ENCODE measurements around the gene BTRC. TPM values are rescaled to one million over a fixed set of nuclear protein-coding genes. Genes with fewer than 3 reads are reported as not detected.

The BTRC gene
- polyA plus RNA-seq, 2 of the 4 experiments (the other 2 are of a cell fraction), result 8.0 to 23.1 TPM

DNA sequence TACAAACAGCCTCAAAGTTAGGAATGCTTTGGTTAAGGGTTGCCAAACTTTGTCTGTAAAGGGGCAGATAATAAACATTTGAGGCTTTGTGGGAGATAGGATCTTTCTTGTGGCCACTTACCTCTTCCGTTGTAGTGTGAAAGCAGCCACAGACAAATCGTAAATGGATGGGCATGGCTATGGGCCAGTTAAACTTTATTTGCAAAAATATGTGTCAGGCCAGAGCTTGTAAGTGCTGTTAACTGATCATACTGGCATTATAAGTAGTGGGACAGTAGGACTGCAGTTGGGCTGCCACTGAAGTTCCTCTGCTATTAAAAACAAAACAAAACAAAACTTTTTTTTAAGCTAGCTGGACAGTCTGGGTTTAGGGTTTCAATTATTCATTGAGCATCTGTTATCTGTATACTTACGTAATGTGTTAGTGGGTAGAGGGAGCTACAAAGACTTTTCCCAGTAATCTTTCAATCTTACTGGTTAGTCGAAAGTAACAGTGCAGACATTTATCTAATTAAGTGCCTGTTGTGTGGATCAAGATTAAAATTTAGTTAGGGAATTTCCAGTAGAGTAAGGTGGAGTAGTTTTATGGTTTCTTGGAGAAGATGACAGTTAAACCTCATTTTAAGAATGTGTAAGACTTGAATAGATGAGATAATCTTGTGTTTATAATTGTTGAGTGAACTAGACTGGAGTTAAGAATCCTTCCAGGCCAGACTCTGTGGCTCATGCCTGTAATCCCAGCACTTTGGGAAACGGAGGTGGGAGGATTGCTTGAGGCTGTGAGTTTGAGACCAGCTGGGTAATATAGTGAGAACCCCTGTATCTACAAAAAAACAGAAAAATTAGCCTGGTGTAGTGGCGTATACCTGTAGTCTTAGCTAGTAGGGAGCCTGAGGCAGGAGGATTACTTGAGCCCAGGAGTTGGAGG is 100.1 kb downstream of the BTRC start:
- H3K4me2 ChIP-seq, result no peak overlapping the region
- H3K9me3 ChIP-seq, result no peaks in the 10 kb centered on the region
- POLR2A ChIA-PET, result no interaction called here
- TF ChIP-seq FOSB (CRISPR knock-in tag; IDR thresholded peaks at IDR 0.05) (no peak), HEYL (CRISPR knock-in tag; IDR thresholded peaks at IDR 0.05) (no peak), TFCP2L1 (CRISPR knock-in tag; IDR thresholded peaks at IDR 0.05) (no peak), ZSCAN20 (CRISPR knock-in tag; IDR thresholded peaks at IDR 0.05) (no peak), ZFP36 (IDR thresholded peaks at IDR 0.05; ENCODE audit: borderline replicate concordance, partially characterized antibody) (no peak), FOSL2 (IDR thresholded peaks at IDR 0.05) (no peak), FOSL2 (CRISPR knock-in tag; IDR thresholded peaks at IDR 0.05) (no peak), RFX5 (IDR thresholded peaks at IDR 0.05) (no peak), KDM1A (IDR thresholded peaks at IDR 0.05; ENCODE audit: low read depth) (no peak)
- TF ChIP-seq, protein P1, sequence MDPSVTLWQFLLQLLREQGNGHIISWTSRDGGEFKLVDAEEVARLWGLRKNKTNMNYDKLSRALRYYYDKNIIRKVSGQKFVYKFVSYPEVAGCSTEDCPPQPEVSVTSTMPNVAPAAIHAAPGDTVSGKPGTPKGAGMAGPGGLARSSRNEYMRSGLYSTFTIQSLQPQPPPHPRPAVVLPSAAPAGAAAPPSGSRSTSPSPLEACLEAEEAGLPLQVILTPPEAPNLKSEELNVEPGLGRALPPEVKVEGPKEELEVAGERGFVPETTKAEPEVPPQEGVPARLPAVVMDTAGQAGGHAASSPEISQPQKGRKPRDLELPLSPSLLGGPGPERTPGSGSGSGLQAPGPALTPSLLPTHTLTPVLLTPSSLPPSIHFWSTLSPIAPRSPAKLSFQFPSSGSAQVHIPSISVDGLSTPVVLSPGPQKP (IDR thresholded peaks at IDR 0.05; ENCODE audit: low read depth, low read length), result no peak
- no peak overlapping the region for H3K4me3 ChIP-seq
- WGBS (ENCODE audit: missing lambda C conversion rate), result 91% methylated on average over 6 of the region's 6 CpGs
- CTCF ChIA-PET, result interaction anchor here (0.9 to 3.9 kb wide), 11 partner anchors 10 to 312 kb away, joined by 3 to 26 read pairs (median 4); no protein-coding TSS in a partner anchor
- no peak overlapping the region for H3K27ac ChIP-seq
- DNase-seq (ENCODE audit: low read depth in 1 of 2, low spot score in 1 of 2) (no peak), FAIRE-seq (no peak), ATAC-seq (no peak)
- H3K4me1 ChIP-seq, result no peaks in the 10 kb centered on the region

DNA sequence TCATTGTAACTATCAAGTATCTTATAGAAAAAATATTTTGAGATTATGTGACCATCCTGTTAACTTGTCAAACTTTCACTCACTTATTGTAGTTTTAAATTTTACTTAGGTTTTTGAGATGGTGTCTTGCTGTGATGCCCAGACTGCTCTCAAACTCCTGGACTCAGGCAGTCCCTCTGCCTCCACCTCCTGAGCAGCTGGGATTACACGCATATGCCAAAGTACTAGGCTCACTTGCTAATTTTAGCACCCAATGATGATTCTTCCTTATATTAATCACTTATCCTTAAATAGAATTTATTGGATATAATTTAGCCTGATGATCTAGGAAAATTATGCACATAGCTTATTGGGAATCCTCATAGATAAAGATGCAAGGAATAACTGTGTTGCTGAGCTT is 104.9 kb downstream of the BTRC start:
- CTCF ChIA-PET, result interaction anchor here (1.1 to 1.8 kb wide), 3 partner anchors 71 to 297 kb away, joined by 3 to 5 read pairs (median 3); no protein-coding TSS in a partner anchor
- H3K9me3 ChIP-seq, result no peaks in the 10 kb centered on the region
- no peak overlapping the region for H3K4me2 ChIP-seq
- no peak overlapping the region for H3K4me3 ChIP-seq
- H3K27ac ChIP-seq, result no peak overlapping the region
- FAIRE-seq (no peak), DNase-seq (ENCODE audit: low read depth in 1 of 2, low spot score in 1 of 2) (no peak), ATAC-seq (no peak)
- POLR2A ChIA-PET, result no interaction called here
- H3K4me1 ChIP-seq, result no peaks in the 10 kb centered on the region
- WGBS (ENCODE audit: missing lambda C conversion rate), result 87% methylated on average over 1 of the region's 1 CpG
- no peak for TF ChIP-seq NPAS2 (CRISPR knock-in tag; IDR thresholded peaks at IDR 0.05; ENCODE audit: borderline replicate concordance)
- TF ChIP-seq FOSL2 (IDR thresholded peaks at IDR 0.05), result no peak
- no peak for TF ChIP-seq FOSL2 (CRISPR knock-in tag; IDR thresholded peaks at IDR 0.05)
- no peak for TF ChIP-seq ZFP36 (IDR thresholded peaks at IDR 0.05; ENCODE audit: borderline replicate concordance, partially characterized antibody)
- TF ChIP-seq, protein P2, sequence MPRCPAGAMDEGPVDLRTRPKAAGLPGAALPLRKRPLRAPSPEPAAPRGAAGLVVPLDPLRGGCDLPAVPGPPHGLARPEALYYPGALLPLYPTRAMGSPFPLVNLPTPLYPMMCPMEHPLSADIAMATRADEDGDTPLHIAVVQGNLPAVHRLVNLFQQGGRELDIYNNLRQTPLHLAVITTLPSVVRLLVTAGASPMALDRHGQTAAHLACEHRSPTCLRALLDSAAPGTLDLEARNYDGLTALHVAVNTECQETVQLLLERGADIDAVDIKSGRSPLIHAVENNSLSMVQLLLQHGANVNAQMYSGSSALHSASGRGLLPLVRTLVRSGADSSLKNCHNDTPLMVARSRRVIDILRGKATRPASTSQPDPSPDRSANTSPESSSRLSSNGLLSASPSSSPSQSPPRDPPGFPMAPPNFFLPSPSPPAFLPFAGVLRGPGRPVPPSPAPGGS (IDR thresholded peaks at IDR 0.05), result no peak
- TF ChIP-seq CBX8 (IDR thresholded peaks at IDR 0.05), result no peak
- TF ChIP-seq HEYL (CRISPR knock-in tag; IDR thresholded peaks at IDR 0.05), result no peak
- TF ChIP-seq CHD2 (IDR thresholded peaks at IDR 0.05; ENCODE audit: low read length, partially characterized antibody), result no peak
- no peak for TF ChIP-seq MYC (IDR thresholded peaks at IDR 0.05; ENCODE audit: borderline replicate concordance, low read length)
- TF ChIP-seq, protein P3, sequence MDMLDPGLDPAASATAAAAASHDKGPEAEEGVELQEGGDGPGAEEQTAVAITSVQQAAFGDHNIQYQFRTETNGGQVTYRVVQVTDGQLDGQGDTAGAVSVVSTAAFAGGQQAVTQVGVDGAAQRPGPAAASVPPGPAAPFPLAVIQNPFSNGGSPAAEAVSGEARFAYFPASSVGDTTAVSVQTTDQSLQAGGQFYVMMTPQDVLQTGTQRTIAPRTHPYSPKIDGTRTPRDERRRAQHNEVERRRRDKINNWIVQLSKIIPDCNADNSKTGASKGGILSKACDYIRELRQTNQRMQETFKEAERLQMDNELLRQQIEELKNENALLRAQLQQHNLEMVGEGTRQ (IDR thresholded peaks at IDR 0.05), result no peak
- TF ChIP-seq, protein P4, sequence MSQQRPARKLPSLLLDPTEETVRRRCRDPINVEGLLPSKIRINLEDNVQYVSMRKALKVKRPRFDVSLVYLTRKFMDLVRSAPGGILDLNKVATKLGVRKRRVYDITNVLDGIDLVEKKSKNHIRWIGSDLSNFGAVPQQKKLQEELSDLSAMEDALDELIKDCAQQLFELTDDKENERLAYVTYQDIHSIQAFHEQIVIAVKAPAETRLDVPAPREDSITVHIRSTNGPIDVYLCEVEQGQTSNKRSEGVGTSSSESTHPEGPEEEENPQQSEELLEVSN (IDR thresholded peaks at IDR 0.05; ENCODE audit: borderline replicate concordance, low read depth), result no peak
- no peak for TF ChIP-seq EHF (CRISPR knock-in tag; IDR thresholded peaks at IDR 0.05)
- TF ChIP-seq, protein P5, sequence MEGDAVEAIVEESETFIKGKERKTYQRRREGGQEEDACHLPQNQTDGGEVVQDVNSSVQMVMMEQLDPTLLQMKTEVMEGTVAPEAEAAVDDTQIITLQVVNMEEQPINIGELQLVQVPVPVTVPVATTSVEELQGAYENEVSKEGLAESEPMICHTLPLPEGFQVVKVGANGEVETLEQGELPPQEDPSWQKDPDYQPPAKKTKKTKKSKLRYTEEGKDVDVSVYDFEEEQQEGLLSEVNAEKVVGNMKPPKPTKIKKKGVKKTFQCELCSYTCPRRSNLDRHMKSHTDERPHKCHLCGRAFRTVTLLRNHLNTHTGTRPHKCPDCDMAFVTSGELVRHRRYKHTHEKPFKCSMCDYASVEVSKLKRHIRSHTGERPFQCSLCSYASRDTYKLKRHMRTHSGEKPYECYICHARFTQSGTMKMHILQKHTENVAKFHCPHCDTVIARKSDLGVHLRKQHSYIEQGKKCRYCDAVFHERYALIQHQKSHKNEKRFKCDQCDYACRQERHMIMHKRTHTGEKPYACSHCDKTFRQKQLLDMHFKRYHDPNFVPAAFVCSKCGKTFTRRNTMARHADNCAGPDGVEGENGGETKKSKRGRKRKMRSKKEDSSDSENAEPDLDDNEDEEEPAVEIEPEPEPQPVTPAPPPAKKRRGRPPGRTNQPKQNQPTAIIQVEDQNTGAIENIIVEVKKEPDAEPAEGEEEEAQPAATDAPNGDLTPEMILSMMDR (IDR thresholded peaks at IDR 0.05), result no peak
- no peak for TF ChIP-seq RCOR1 (IDR thresholded peaks at IDR 0.05; ENCODE audit: low read depth, low read length)
- TF ChIP-seq EP300 (IDR thresholded peaks at IDR 0.05), result no peak
- TF ChIP-seq POLR2A (IDR thresholded peaks at IDR 0.05; ENCODE audit: low read length), result no peak
- TF ChIP-seq HOXA7 (CRISPR knock-in tag; IDR thresholded peaks at IDR 0.05), result no peak

Measured in A549 (cell line).